GM19372 (cell line): ENCODE measurements around the gene CNNM4.

Experiments used
- ATAC-seq: cut with Tn5 transposase; IDR thresholded peaks from one replicate; pipeline ENCODE4 v1.9.1; 2021; ENCODE audit warnings: mild to moderate bottlenecking, low read depth, moderate library complexity; ENCODE audit not compliant: unreplicated experiment

Gene CNNM4

GRCh38 chr2:96828436-96828835 lies 67.7 kb downstream of the CNNM4 start:
- no peak for ATAC-seq

GRCh38 chr2:96828874-96829273 lies 68.2 kb downstream of the CNNM4 start:
- no peak for ATAC-seq

- no peak for ATAC-seq
Measured at GRCh38 chr2:96830044-96830562, 69.4 kb downstream of the CNNM4 start.

GRCh38 chr2:96831679-96832078 lies 71.0 kb downstream of the CNNM4 start:
- no peak for ATAC-seq

- ATAC-seq, result no peak
Measured at GRCh38 chr2:96832408-96832753, 71.7 kb downstream of the CNNM4 start.

GRCh38 chr2:96832754-96833507 lies 72.2 kb downstream of the CNNM4 start:
- ATAC-seq, result no peak

- ATAC-seq, result no peak
Measured at GRCh38 chr2:96835830-96836229, 75.1 kb downstream of the CNNM4 start.

- ATAC-seq, result no peak
Measured at GRCh38 chr2:96837575-96837974, 76.9 kb downstream of the CNNM4 start.

GRCh38 chr2:96838345-96839292 lies 77.9 kb downstream of the CNNM4 start:
- ATAC-seq, result no peak

GRCh38 chr2:96839293-96839874 lies 78.7 kb downstream of the CNNM4 start:
- ATAC-seq, result no peak

GRCh38 chr2:96839875-96840850 lies 79.5 kb downstream of the CNNM4 start:
- ATAC-seq, result no peak

GRCh38 chr2:96841701-96842495 lies 81.2 kb downstream of the CNNM4 start:
- ATAC-seq, result no peak

- no peak for ATAC-seq
Measured at GRCh38 chr2:96842600-96842999, 81.9 kb downstream of the CNNM4 start.

GRCh38 chr2:96843538-96844268 lies 83.0 kb downstream of the CNNM4 start, which contains the start of gene ANKRD23:
ANKRD23 (minus strand) TSS chr2:96844021; CDS start chr2:96843992, 29 bp downstream.
- no peak for ATAC-seq

GRCh38 chr2:96844405-96844808 lies 83.7 kb downstream of the CNNM4 start:
- no peak for ATAC-seq

- no peak for ATAC-seq
Measured at GRCh38 chr2:96846825-96847224, 86.1 kb downstream of the CNNM4 start.

- no peak for ATAC-seq
Measured at GRCh38 chr2:96847586-96847985, 86.9 kb downstream of the CNNM4 start.

GRCh38 chr2:96848264-96848663 lies 87.6 kb downstream of the CNNM4 start:
- no peak for ATAC-seq
